SK-N-SH treated with all-trans-retinoic acid at 6 μM for 48 hours (cell line): ENCODE results near the gene NAGPA.

Source experiments
- ATAC-seq: fragments of 200-7000 bp; cut with Tn5 transposase; 3 replicates; pipeline ENCODE4 v1.9.1; 2020; ENCODE audit warnings: mild to moderate bottlenecking, moderate library complexity
- ARNTL ChIP-seq: fragments of 450-650 bp; formaldehyde crosslinking; IDR thresholded peaks from 2 replicates; pipeline ENCODE4 v1.5.0; 2020; ENCODE audit warnings: low read depth, mild to moderate bottlenecking, moderate library complexity, borderline replicate concordance
- BACH2 ChIP-seq: fragments of 250-450 bp; sonication (Bioruptor Pico); IDR thresholded peaks from 2 replicates; pipeline ENCODE4 v1.9.0; 2021; ENCODE audit warnings: mild to moderate bottlenecking, borderline replicate concordance
- CREB5 ChIP-seq: fragments of 250-450 bp; sonication (Bioruptor Pico); IDR thresholded peaks from 2 replicates; pipeline ENCODE4 v1.5.1; 2020; ENCODE audit warnings: low read depth, mild to moderate bottlenecking, moderate library complexity
- CSDC2 ChIP-seq: fragments of 250-450 bp; sonication (Bioruptor Pico); IDR thresholded peaks from 2 replicates; pipeline ENCODE4 v1.5.0; 2020; ENCODE audit warnings: mild to moderate bottlenecking, moderate library complexity
- CSRNP3 ChIP-seq: fragments of 250-450 bp; sonication (Bioruptor Pico); IDR thresholded peaks from 2 replicates; pipeline ENCODE4 v1.5.1; 2021; ENCODE audit warnings: mild to moderate bottlenecking, moderate library complexity
- GLIS3 ChIP-seq: fragments of 250-450 bp; sonication (Bioruptor Pico); IDR thresholded peaks from 2 replicates; pipeline ENCODE4 v1.5.0; 2020; ENCODE audit warnings: mild to moderate bottlenecking, moderate library complexity
- PATZ1 ChIP-seq: fragments of 250-450 bp; sonication (Bioruptor Pico); IDR thresholded peaks from 2 replicates; pipeline ENCODE4 v1.8.0; 2020; ENCODE audit warnings: mild to moderate bottlenecking, moderate library complexity, borderline replicate concordance
- POU6F1 ChIP-seq: fragments of 250-450 bp; sonication (Bioruptor Pico); IDR thresholded peaks from 2 replicates; pipeline ENCODE4 v1.8.0; 2021; ENCODE audit warnings: low read depth, mild to moderate bottlenecking, moderate library complexity, borderline replicate concordance
- RARB ChIP-seq: fragments of 250-450 bp; sonication (Bioruptor Pico); IDR thresholded peaks from 2 replicates; pipeline ENCODE4 v1.8.0; 2021; ENCODE audit warnings: mild to moderate bottlenecking, moderate library complexity
- SNAI2 ChIP-seq: fragments of 250-450 bp; sonication (Bioruptor Pico); IDR thresholded peaks from 2 replicates; pipeline ENCODE4 v1.5.0; 2020; ENCODE audit warnings: mild to moderate bottlenecking, moderate library complexity
- TOX ChIP-seq: fragments of 250-450 bp; sonication (Bioruptor Pico); IDR thresholded peaks from 2 replicates; pipeline ENCODE4 v1.8.0; 2021; ENCODE audit warnings: mild to moderate bottlenecking, moderate library complexity, borderline replicate concordance
- TSHZ2 ChIP-seq: fragments of 250-450 bp; sonication (Bioruptor Pico); IDR thresholded peaks from 2 replicates; pipeline ENCODE4 v1.5.0; 2020; ENCODE audit warnings: mild to moderate bottlenecking, moderate library complexity
- ZC3H10 ChIP-seq: fragments of 250-450 bp; sonication (Bioruptor Pico); IDR thresholded peaks from 2 replicates; pipeline ENCODE4 v1.5.1; 2021; ENCODE audit warnings: mild to moderate bottlenecking, moderate library complexity
- ZFP3 ChIP-seq: fragments of 250-450 bp; sonication (Bioruptor Pico); IDR thresholded peaks from 2 replicates; pipeline ENCODE4 v1.5.0; 2020; ENCODE audit warnings: mild to moderate bottlenecking, moderate library complexity
- ZFP30 ChIP-seq: fragments of 450-650 bp; formaldehyde crosslinking; IDR thresholded peaks from 2 replicates; pipeline ENCODE4 v1.5.0; 2022; ENCODE audit warnings: mild to moderate bottlenecking, moderate library complexity
- ZNF565 ChIP-seq: fragments of 450-650 bp; formaldehyde crosslinking; conservative IDR thresholded peaks from 2 replicates; pipeline ENCODE4 v1.5.0; 2020; ENCODE audit warnings: low read depth, mild to moderate bottlenecking, moderate library complexity
- ZNF8 ChIP-seq: fragments of 450-650 bp; formaldehyde crosslinking; IDR thresholded peaks from 2 replicates; pipeline ENCODE4 v1.5.0; 2020; ENCODE audit warnings: mild to moderate bottlenecking, moderate library complexity

The NAGPA gene

GRCh38 chr16:5064915-5065314 is 31.2 kb upstream of the NAGPA start (continued):
- TF ChIP-seq TSHZ2 (CRISPR knock-in tag) (no peak), TOX (no peak), CSDC2 (no peak), PATZ1 (CRISPR knock-in tag) (no peak), RARB (no peak)
- TF ChIP-seq, all 23 proteins: peak for 0

GRCh38 chr16:5062790-5063765 is 29.3 kb upstream of the NAGPA start:
- ATAC-seq = peak; percentile 53; the same call in 2 of the 3 replicates

More at GRCh38 chr16:5062790-5063765, 29.3 kb upstream of the NAGPA start:
- TF ChIP-seq CSRNP3 (CRISPR knock-in tag) (no peak), BACH2 (CRISPR knock-in tag) (no peak), TOX (no peak), ZNF8 (CRISPR knock-in tag) (no peak), ZFP3 (CRISPR knock-in tag) (no peak), ZC3H10 (CRISPR knock-in tag) (no peak), RARB (no peak), ARNTL (no peak), ZFP30 (CRISPR knock-in tag) (no peak), CREB5 (CRISPR knock-in tag) (no peak), ZNF565 (CRISPR knock-in tag) (no peak), CSDC2 (no peak), GLIS3 (CRISPR knock-in tag) (no peak), POU6F1 (CRISPR knock-in tag) (no peak), TSHZ2 (CRISPR knock-in tag) (no peak), SNAI2 (CRISPR knock-in tag) (no peak)
